C4-2B (cell line): ENCODE data around the gene LEFTY1.

Experiments
- ZFX ChIP-seq: fragments of 450-650 bp; IDR thresholded peaks from 2 replicates; pipeline ENCODE4 v1.6.1; 2017
- TF ChIP-seq, protein P1 (sequence below): fragments of 450-650 bp; conservative IDR thresholded peaks from 2 replicates; pipeline ENCODE4 v1.5.1; 2017; ENCODE audit warnings: mild to moderate bottlenecking

- TF ChIP-seq, protein P1, sequence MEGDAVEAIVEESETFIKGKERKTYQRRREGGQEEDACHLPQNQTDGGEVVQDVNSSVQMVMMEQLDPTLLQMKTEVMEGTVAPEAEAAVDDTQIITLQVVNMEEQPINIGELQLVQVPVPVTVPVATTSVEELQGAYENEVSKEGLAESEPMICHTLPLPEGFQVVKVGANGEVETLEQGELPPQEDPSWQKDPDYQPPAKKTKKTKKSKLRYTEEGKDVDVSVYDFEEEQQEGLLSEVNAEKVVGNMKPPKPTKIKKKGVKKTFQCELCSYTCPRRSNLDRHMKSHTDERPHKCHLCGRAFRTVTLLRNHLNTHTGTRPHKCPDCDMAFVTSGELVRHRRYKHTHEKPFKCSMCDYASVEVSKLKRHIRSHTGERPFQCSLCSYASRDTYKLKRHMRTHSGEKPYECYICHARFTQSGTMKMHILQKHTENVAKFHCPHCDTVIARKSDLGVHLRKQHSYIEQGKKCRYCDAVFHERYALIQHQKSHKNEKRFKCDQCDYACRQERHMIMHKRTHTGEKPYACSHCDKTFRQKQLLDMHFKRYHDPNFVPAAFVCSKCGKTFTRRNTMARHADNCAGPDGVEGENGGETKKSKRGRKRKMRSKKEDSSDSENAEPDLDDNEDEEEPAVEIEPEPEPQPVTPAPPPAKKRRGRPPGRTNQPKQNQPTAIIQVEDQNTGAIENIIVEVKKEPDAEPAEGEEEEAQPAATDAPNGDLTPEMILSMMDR = no peak
- TF ChIP-seq ZFX = no peak
These were observed 16.9 kb downstream of the LEFTY1 start for GRCh38 chr1:225872075-225872430.
